ENCODE data around the gene LMTK3.

The LMTK3 gene

DNA sequence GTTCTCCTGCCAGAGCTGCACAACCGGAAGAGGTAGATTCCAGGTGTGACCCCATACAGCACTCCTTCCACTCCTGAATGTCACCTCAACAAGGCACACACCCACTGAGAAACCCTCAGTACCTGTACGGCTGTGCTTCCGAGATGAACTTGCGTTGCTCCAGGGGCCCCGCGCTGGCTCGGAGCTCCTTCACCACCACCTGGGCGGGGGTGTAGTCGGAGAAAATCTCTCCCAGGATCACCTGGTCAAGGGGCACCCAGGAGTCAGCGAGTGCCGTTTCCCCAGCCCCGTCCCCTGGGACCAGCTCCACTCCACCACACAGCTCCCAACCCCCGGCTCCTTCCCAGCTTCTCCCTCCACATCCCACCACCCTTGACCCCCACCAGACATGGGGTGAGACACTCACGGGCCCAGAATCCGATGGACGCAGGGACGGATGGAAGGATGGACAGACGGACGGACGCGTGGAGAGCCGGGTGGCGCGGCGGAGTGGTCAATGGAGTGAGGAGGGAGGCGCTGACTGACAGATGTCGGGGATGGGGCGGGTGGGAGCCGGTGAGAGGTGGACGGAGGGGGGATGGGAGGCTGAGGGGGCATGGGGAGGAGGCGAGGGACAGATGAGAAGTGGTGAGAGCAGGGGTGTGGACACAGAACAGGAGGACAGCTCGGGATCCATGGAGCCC is 2.8 kb downstream of the LMTK3 start:
- no peak for DNase-seq (ENCODE audit: low read depth)

GRCh38 chr19:48507911-48508439 is 3.7 kb downstream of the LMTK3 start:
- no peak for DNase-seq (ENCODE audit: low read depth)

GRCh38 chr19:48506138-48506733 is 5.4 kb downstream of the LMTK3 start:
- no peak for DNase-seq (ENCODE audit: low read depth)

DNA sequence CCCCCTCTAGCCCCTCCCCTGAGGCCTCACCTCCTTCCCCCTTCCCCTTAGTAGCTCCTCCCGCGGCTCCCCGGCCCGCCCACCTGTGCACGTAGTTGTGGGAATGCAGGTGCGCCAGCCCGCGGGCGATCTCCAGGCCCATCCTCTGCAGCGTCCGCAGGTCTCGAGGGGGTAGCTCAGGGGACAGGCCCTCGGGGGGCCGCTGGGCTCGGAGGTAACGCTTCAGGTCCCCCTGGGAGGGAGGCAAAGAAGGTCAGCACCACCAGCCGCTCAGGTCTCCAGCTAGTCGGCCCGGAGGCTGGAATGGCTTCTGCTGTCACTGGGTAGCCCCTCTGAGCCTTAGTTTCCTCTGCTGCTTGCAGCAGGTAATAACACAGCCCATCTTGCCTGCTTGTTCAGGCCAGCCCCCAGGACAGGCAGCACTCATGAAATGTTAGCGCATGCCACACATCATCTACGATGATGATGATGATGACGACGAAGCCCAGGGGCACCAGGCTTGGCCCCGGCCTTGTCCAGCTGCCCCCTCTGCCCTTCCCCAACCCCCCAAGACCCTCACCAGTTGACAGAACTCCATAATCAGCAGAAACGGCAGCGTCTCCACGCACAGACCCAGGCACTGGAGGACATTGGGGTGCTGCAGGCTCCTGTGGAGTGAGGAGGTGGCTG is 9.2 kb downstream of the LMTK3 start:
- no peak for DNase-seq (ENCODE audit: low read depth)

DNA sequence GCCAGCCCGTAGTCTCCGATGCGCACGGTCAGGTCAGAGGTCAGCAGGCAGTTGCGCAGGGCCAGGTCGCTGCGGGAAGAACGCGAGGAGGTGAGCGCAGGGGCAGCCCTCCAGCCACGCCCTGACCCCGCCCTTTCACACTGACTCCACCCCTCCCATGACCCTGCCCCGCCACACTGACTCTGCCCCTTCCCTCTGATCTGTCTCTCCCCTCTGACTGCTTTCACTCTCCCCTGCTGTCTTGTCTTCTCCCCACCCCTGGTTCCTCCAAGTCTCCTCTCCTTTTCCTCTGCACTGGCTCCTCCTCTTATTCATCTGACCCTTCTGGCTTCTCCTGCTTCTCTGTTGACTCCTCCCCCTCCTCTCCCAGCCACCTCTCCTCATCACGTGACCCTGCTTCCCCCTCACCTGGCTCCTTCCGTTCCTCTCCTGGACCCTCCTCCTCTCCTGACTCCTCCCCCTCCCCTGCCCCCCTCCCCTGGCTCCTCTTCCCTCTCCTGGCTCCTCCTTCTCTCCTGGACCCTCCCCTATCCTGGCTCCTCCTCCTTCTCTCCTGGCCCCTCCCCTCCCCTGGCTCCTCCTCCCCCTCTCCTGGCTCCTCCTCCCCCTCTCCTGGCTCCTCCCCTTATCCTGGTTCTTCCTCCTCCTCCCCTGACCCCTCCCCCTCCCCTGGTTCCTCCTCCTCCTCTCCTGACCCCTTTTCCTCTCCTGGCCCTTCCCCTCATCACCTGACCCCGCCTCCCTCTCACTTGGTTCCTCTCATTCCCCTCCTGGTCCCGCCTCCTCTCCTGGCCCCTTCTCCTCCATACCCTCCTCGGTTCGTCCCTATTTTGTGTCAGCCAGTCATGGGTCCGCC is 9.9 kb downstream of the LMTK3 start:
- DNase-seq (ENCODE audit: low read depth): no peak

- no peak for DNase-seq (ENCODE audit: low read depth)
These were observed 10.7 kb downstream of the LMTK3 start for GRCh38 chr19:48500830-48501493.

DNA sequence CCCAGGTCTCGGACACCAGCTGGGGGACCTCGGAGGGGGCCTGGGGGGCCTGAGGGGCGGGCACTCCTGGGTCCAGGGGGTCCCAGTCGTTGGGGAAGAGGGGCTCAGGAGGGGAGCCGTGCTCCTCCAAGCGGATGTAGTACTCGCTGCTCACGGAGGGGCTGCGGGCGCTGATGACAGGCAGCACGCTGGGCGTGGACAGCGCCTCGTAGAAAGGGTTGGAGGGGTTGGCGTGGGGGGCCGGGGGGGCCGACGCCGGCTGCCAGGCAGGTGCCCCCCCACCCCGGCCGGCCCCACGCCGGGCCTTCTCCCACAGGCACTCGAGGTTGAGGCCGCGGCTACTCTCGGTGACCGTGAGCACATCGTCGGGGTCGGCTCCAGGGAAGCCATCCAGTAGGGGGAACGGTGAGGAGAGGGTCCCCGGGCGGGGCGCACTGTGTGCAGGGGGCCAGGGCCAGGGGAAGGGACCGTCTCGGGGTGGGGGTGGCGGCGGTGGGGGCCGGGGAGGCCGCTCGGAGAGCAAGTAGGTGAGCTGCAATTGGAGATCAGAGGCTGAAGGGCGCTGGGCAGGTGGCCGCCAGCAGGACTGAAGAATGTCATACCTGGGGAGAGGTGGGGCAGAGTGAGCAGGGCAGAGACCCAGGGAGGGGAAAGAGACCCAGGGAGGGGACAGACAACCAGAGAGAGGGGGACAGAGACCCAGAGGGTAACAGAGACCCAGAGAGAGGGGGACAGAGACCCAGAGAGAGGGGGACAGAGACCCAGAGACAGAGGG is 12.1 kb downstream of the LMTK3 start:
- DNase-seq (ENCODE audit: low read depth): no peak

DNA sequence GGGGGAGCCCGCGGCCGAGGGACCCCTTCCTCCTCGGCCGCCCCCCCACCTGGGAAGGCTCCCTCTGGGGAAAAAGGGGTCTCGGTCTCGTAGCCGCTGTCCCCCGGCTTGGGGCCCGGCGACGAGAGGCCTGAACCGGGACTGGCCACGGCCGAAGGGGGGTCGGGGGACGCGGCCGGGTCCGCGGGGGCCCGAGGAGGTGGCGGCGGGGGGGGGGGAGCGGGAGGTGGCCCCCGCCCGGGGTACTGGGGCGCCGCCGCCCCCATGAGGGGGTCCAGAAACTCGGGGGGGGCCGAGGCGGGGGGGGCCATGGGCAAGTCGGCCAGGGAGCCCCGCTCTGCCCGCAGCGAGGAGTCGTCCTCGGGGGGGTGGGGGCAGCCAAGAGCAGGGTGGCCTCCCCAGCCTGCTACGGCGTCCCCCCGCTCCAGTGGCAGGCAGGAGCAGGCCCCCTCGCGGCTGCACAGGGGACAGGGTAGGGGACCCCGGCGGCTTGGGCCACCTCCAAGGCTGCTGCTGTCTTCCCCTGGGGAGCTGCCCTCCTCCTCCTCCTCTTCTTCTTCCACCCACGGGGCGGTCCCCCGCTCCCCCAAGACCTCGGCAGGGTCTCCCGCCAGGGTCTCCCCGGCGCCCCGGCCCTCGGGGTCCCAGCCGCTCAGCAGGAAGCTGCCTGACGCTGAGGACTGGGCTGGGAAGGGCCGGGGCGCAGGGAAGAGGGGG is 12.9 kb downstream of the LMTK3 start:
- DNase-seq (ENCODE audit: low read depth): no peak

GRCh38 chr19:48497728-48498594 is 13.7 kb downstream of the LMTK3 start:
- no peak for DNase-seq (ENCODE audit: low read depth)

- DNase-seq (ENCODE audit: low read depth): no peak
These were observed 14.5 kb downstream of the LMTK3 start for GRCh38 chr19:48496959-48497727.

DNA sequence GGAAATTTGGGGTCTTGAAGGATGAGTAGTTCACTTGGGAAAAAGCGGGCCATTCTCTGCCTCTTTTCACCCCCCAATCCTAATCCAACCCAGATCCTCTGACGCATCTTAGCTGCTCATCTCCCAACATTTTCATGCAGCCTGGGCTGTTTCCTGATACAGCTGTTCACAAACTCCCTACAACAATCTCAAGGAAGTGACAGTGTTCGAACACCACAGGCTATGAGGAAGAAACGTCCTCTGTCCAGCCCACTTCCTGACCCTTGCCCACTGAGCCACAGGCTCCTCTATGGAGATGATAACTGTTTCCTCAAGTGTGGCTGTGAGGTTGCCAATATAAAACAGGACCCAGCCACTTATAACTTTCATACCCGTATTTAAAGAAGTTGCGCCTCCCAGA is 16.2 kb downstream of the LMTK3 start:
- no peak for DNase-seq (ENCODE audit: low read depth)

DNA sequence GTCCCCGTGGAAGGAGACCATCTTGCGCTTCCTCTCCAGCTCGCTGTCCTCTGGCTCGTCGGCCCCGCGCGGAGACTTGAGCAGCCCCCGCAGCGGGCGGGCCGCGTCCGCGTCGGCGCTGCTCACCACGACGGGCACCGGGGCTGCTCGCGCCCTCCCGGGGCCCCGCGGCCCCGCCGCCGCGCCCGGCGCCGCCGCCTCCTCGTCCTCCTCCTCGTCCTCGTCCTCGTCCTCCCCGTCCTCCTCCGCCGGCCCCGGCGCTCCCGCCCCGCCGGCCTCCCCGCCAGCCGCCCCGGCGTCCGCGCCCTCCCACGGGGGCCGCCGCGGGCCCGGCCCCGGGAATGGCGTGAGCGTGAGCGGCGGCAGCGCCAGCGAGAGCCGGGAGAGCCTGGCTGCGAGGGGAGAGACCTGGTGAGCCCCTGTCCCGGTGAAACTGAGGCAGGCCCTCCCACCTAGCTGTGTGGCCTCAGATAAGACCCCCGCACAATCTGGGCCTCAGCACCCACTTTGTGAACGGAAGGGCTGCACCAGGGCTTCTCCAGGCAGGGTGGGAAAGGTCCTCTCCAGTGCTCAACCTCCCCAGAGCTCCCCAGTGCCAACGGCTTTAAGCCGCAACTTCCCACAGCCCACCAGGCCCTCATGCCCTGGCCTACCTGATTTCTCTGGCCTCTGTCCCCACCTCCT is 17.8 kb downstream of the LMTK3 start:
- no peak for DNase-seq (ENCODE audit: low read depth)

DNA sequence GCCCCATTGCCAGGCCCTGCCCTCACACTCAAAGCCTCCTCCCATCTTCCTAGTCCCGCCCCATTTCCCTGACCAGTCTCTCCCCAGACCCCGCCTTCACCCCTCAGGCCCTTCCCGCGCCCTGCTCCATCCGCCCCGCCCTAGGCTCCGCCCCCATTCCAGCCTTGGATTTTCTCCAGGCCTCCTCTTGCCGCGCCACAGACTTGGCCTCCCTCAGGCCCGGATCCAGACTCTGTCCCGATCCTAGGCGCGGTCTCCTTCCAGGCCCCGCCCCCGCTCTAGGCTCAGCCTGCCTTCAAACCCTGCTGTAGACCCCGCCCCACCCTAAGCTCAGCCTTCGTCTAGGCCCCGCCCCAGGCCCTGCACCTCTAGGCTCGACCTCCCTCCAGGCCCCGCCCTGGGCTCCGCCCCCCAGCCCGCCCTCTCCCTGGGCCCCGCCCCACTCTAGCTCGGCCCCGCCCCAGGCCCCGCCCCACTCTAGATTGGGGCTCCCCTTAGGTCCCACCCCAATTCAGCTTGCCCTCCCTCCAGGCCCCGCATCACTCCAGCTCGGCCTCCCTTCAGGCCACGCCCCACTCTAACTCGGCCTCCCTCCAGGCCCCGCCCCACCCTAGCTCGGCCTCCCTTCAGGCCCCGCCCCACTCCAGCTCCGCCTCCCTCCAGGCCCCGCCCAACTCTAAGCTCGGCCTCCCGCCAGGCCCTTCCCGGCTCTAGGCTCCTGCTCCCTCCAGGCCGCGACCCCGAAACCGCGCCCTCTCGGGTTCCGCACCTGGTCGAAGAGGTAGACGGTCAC is 18.5 kb downstream of the LMTK3 start:
- DNase-seq (ENCODE audit: low read depth): peak; percentile 54

DNA sequence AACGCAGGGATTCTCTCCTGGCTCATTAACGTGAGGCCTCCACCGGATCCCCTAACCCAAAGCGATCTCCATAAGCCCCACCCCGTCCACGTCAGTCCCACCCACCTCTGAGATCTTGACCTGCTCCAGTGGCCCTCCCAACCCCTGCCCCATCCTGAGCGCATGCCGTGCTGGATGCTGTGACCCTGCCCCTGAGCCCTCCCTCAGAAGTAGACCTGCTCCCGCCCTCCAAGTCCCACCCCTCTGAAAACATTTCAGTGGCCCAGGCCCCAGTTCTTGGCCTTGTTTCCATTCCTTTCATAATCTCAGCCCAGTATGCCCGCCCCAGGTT is 19.9 kb downstream of the LMTK3 start:
- DNase-seq (ENCODE audit: low read depth): no peak

DNA sequence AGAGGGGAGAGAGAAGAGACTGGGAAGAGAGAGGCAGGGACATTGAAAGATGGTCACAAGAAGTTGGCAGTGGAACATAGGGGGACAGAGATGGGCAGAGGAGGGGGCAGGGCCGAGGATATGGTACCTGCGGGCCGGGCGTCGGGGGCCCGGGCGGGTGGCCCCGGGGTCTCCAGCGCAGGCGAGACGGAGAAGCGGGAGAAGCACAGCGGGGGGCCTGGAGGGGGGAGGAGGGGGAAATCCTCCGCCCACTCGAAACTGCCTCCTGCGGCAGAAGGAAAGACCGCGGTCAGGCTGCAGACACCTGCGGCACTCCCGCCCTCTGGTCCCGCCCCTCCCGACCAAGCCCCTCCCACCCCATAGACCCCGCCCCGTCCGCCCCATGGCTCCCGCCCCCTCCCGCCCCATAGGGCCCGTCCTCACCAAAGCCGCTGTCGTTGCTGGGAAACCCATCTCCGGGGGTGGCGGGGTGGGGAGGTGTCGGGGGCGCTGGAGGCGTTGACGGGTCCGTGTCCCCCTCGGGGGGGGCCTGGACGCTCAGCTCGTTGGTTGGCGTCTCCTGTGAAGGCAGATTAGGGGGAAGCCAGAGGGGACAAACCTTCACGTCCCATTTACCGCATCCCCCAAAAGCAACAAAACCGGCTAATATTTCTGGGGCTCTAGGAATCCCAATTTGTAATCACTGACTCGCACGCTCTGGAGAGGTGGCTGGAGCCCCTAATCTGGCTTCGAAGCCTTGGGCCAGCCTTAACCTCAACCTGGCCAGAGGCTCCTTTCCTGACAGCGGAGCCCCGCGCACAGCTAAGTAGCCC is 20.4 kb downstream of the LMTK3 start:
- peak; percentile 39 for DNase-seq (ENCODE audit: low read depth)

GRCh38 chr19:48489608-48490216 is 21.9 kb downstream of the LMTK3 start:
- peak; percentile 63 for DNase-seq (ENCODE audit: low read depth)
